T-helper 2 cell treated with Interferon-gamma antibody and Interleukin-4, amounts not matched to agents 5 μg/mL and 100 μg/mL, for 36 hours (primary cell): ENCODE measurements around the gene ST3GAL3.

Experiments
- DNase-seq: peaks from one replicate; pipeline ENCODE4 v3.0.0; 2021; ENCODE audit warnings: low spot score
- H3K27ac Mint-ChIP-seq: one replicate; pipeline ENCODE4 v1.8.0; 2021; ENCODE audit warnings: mild to moderate bottlenecking, mixed read lengths
- H3K27me3 Mint-ChIP-seq: one replicate; pipeline ENCODE4 v1.8.0; 2021; ENCODE audit warnings: low read depth, mixed read lengths
- H3K36me3 Mint-ChIP-seq: one replicate; pipeline ENCODE4 v1.8.0; 2021; ENCODE audit warnings: low read depth, mixed read lengths
- H3K4me1 Mint-ChIP-seq: one replicate; pipeline ENCODE4 v1.8.0; 2021; ENCODE audit warnings: low read depth, mixed read lengths
- H3K4me3 Mint-ChIP-seq: one replicate; pipeline ENCODE4 v1.8.0; 2022; ENCODE audit warnings: mild to moderate bottlenecking, moderate library complexity, mixed read lengths
- H3K9me3 Mint-ChIP-seq: one replicate; pipeline ENCODE4 v1.8.0; 2021; ENCODE audit warnings: mixed read lengths

ST3GAL3 gene

DNA sequence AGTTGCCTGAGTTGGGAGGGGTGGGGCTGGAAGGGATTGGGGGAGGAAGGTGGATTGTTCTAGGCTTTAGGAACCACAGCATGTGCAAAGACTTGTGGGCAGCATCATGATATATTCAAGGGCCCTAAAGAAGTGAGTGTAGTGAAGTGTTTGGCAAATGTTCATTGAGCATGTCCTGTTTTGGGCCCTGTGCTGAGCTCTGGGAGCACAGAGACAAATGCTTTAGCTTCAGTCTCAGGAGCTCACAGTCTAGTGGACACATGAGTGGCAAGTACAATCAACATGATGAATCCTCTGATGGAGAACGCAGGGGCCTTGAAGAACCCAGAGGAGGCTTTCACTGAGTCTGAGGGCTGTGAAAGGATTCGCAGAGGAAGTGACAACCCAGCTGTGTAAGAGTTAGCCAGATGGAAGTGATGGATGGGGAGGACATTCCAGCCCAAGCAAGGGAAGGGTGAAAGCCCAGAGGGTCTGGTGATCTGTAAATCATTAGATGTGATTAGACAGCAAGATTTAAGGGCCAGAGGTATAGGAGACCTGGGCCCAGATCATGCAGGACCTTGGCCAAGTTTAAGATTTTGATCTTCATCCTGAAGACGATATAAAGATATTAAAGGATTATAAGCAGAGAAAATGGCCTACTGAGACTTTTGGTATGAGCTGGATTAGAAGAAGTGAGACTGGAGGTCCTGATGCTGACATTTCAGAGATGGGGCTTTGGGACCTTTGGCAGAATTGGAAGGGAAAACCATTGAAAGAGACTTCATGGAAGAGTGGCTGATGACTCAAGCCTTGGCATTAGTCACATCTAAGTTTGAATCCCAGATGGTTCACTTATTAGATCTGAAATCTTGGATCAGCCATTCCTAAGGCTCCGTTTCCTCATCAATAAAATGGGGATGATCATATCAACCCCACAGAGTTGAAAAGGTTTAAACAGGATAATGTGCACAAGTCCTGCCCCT is 244.0 kb downstream of the ST3GAL3 start:
- DNase-seq: no peak
- Mint-ChIP-seq H3K27me3 (no peaks in the 10 kb centered on the region), H3K27ac (no peak overlapping the region), H3K36me3 (peaks cover 2% of the 10 kb centered on the region), H3K4me3 (no peak overlapping the region), H3K4me1 (peaks cover 22% of the 10 kb centered on the region), H3K9me3 (no peaks in the 10 kb centered on the region)

- H3K4me3 Mint-ChIP-seq: no peak overlapping the region
- DNase-seq: no peak
- H3K27me3 Mint-ChIP-seq: no peaks in the 10 kb centered on the region
- peaks cover 2% of the 10 kb centered on the region for H3K36me3 Mint-ChIP-seq
- H3K27ac Mint-ChIP-seq: no peak overlapping the region
- peaks cover 19% of the 10 kb centered on the region for H3K4me1 Mint-ChIP-seq
- no peaks in the 10 kb centered on the region for H3K9me3 Mint-ChIP-seq
These were observed 245.5 kb downstream of the ST3GAL3 start for GRCh38 chr1:43952731-43953346.

DNA sequence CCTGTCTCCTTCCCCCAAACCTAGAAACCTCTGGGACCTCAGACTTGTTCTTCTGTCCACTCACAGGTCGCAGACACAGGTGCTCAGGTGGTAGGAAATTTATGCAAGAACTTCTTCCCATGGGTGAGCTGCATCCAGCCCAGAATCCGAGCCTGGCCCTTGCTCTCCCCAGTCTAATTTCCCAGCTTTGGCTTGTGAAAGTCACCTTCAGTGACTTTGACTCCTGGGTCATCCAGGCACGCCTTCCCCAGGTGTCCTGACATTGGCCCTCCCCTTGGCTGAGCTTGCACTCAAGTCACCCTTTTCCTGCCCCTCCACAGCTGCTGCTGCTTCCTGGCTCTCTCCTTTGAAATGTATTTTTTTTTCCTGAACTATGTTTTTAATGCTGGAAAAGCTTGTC is 246.0 kb downstream of the ST3GAL3 start:
- no peaks in the 10 kb centered on the region for H3K9me3 Mint-ChIP-seq
- H3K4me3 Mint-ChIP-seq: no peak overlapping the region
- H3K27me3 Mint-ChIP-seq: no peaks in the 10 kb centered on the region
- peaks cover 13% of the 10 kb centered on the region for H3K4me1 Mint-ChIP-seq
- H3K27ac Mint-ChIP-seq: no peak overlapping the region
- peaks cover 2% of the 10 kb centered on the region for H3K36me3 Mint-ChIP-seq
- DNase-seq: no peak

DNA sequence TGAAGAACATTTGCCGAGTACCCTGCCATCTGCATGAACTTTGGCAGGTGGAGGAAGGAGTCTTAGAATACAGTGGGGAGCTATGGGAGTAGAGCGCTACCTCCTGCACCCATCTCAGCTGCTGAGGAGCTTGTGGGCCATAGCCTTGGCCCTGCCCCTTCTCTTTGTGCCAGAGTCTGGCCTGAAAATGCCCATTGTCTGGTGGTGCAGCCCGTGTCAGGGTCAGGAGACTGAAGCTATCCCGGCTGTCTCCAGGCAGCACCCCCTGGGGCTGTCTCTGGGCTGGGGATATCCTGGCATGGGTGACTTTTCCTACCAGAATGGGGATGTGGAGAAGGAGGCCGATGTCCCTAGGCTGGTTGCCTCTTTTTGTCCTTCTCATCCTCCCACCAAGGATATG is 246.7 kb downstream of the ST3GAL3 start:
- H3K4me1 Mint-ChIP-seq: peaks cover 7% of the 10 kb centered on the region
- H3K27me3 Mint-ChIP-seq: no peaks in the 10 kb centered on the region
- no peak overlapping the region for H3K27ac Mint-ChIP-seq
- H3K4me3 Mint-ChIP-seq: no peak overlapping the region
- DNase-seq: no peak
- no peaks in the 10 kb centered on the region for H3K9me3 Mint-ChIP-seq
- H3K36me3 Mint-ChIP-seq: peaks cover 2% of the 10 kb centered on the region

- no peak overlapping the region for H3K27ac Mint-ChIP-seq
- peaks cover 2% of the 10 kb centered on the region for H3K36me3 Mint-ChIP-seq
- H3K4me1 Mint-ChIP-seq: no peaks in the 10 kb centered on the region
- no peak overlapping the region for H3K4me3 Mint-ChIP-seq
- no peak for DNase-seq
- no peaks in the 10 kb centered on the region for H3K9me3 Mint-ChIP-seq
- H3K27me3 Mint-ChIP-seq: no peaks in the 10 kb centered on the region
These were observed 248.9 kb downstream of the ST3GAL3 start for GRCh38 chr1:43956234-43956633.

DNA sequence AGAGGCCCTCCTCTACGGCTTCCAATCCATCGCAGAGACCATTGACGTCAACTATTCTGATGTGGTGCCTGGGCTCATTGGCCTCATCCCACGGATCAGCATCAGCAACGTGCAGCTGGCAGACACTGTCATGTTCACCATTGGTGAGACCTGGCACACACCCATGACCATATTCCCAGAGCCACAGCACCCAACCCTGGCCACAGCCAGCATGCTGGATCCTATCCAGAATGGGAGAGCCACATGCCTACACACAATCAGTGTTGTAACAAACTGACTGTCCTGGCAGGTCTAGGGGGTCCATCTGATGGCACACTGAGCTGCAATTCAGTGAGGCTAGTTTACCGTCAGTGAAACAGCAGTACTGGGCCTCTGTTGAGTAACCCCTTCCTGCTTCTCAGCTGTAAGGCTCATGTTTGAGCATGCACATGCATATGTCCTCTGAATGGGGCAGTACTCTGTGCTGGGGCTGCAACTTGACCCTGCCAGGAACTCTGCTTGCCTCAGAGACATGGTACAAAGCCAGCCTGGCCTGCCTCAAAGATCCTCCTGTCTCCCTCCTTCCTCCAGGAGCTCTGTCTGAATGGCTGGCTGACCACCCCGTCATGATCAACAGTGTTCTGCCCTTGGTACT is 250.2 kb downstream of the ST3GAL3 start:
- H3K4me3 Mint-ChIP-seq: no peak overlapping the region
- no peaks in the 10 kb centered on the region for H3K4me1 Mint-ChIP-seq
- H3K9me3 Mint-ChIP-seq: no peaks in the 10 kb centered on the region
- H3K36me3 Mint-ChIP-seq: peaks cover 2% of the 10 kb centered on the region
- no peak for DNase-seq
- H3K27me3 Mint-ChIP-seq: no peaks in the 10 kb centered on the region
- no peak overlapping the region for H3K27ac Mint-ChIP-seq

DNA sequence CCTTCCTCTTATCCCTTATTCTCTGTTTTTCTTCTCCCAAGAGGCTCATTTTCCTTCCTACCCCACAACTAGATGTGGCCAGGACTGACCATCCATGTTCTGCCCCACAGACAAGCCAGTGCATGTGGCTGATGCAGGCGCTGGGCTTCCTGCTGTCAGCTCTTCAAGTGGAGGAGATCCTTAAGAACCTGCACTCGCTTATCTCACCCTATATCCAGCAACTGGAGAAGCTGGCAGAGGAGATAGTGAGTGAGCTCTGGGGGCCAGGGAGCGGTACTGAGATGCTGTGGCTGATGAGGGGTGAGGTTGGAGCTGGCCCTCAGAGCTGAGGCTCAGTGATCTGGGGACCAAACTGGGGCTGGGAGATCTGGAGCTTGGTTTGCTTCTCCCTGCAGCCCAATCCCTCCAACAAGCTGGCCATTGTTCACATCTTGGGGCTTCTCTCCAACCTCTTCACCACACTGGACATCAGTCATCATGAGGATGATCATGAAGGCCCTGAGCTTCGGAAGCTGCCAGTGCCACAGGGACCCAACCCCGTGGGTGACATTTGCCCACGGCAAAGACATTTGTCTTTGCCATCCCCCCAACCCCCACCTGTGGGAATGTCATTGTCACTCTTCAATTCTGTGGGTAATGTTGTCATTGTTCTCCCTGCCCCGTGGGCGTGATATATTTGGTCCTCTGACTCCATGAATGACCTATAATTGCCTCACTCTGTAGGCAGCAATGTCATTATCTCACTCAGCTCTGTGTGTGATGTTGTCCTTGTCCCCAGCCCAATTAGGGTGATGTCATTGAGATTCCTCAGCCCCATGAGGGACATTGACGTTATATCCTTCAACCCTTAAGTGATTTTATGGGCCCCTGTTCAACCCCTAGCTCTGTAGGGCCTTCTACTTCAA is 251.3 kb downstream of the ST3GAL3 start:
- no peak overlapping the region for H3K4me3 Mint-ChIP-seq
- H3K36me3 Mint-ChIP-seq: peaks cover 2% of the 10 kb centered on the region
- no peaks in the 10 kb centered on the region for H3K4me1 Mint-ChIP-seq
- no peaks in the 10 kb centered on the region for H3K9me3 Mint-ChIP-seq
- H3K27me3 Mint-ChIP-seq: no peaks in the 10 kb centered on the region
- H3K27ac Mint-ChIP-seq: no peak overlapping the region
- DNase-seq: no peak

GRCh38 chr1:43960798-43961197 is 253.5 kb downstream of the ST3GAL3 start:
- no peak for DNase-seq
- Mint-ChIP-seq H3K9me3 (no peaks in the 10 kb centered on the region), H3K27me3 (no peaks in the 10 kb centered on the region), H3K4me1 (no peaks in the 10 kb centered on the region), H3K36me3 (peaks cover 2% of the 10 kb centered on the region), H3K4me3 (no peak overlapping the region), H3K27ac (no peak overlapping the region)

DNA sequence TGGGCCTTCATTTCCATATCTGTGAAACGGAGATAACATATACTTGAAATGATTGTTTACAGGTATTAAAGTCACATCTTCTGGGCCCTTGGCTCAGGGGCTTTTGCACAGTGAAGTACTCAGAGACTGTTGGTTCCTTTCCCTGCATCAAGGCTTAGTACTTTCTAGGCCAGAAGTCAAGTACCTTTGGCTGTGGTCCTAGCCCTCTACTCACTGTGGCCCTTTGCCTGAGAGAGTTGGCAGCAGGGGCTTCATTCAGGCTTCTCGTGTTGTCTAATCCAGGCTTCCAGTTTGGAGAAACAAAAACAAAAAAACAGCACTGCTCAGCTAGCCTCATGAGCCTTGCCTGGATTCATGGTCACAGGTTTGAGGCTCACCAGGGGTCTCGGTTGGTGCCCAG is 254.4 kb downstream of the ST3GAL3 start:
- Mint-ChIP-seq H3K4me3 (no peak overlapping the region), H3K36me3 (peaks cover 2% of the 10 kb centered on the region), H3K27me3 (no peaks in the 10 kb centered on the region), H3K27ac (no peak overlapping the region), H3K9me3 (no peaks in the 10 kb centered on the region), H3K4me1 (no peaks in the 10 kb centered on the region)
- no peak for DNase-seq

- peaks cover 2% of the 10 kb centered on the region for H3K36me3 Mint-ChIP-seq
- no peak overlapping the region for H3K4me3 Mint-ChIP-seq
These were observed 255.0 kb downstream of the ST3GAL3 start for GRCh38 chr1:43962324-43962723.

GRCh38 chr1:43963006-43963405 is 255.7 kb downstream of the ST3GAL3 start:
- H3K27ac Mint-ChIP-seq: no peak overlapping the region
- H3K4me1 Mint-ChIP-seq: no peaks in the 10 kb centered on the region
- H3K27me3 Mint-ChIP-seq: no peaks in the 10 kb centered on the region
- DNase-seq: no peak
- H3K4me3 Mint-ChIP-seq: no peak overlapping the region
- H3K9me3 Mint-ChIP-seq: no peaks in the 10 kb centered on the region
- peaks cover 2% of the 10 kb centered on the region for H3K36me3 Mint-ChIP-seq

More at GRCh38 chr1:43962324-43962723, 255.0 kb downstream of the ST3GAL3 start:
- H3K27ac Mint-ChIP-seq: no peak overlapping the region
- H3K4me1 Mint-ChIP-seq: no peaks in the 10 kb centered on the region
- no peaks in the 10 kb centered on the region for H3K9me3 Mint-ChIP-seq
- H3K27me3 Mint-ChIP-seq: no peaks in the 10 kb centered on the region
- no peak for DNase-seq

DNA sequence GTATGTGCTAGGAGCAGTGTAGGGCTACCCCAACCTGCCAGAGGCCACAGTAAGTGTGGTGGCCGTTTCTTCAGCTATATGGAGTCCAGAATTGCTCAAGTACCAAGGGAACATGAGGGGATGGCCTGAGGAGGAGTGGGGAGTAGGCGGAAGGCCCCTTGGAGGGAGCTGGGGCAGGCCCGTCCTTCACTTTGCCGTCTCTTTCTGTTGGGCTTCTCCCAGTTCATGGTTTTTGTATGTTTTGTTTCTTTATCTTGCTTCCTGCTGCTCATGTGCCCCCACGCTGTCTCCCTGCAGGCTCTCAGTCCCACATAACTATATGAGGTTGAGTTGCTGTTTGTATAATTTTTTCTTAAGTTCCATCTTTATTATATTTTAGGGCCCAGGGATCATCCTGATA is 256.6 kb downstream of the ST3GAL3 start:
- no peak for DNase-seq
- no peak overlapping the region for H3K4me3 Mint-ChIP-seq
- H3K4me1 Mint-ChIP-seq: no peaks in the 10 kb centered on the region
- H3K9me3 Mint-ChIP-seq: no peaks in the 10 kb centered on the region
- H3K36me3 Mint-ChIP-seq: peaks cover 2% of the 10 kb centered on the region
- no peaks in the 10 kb centered on the region for H3K27me3 Mint-ChIP-seq
- H3K27ac Mint-ChIP-seq: no peak overlapping the region

GRCh38 chr1:43965316-43965715 is 258.0 kb downstream of the ST3GAL3 start:
- peaks cover 9% of the 10 kb centered on the region for H3K4me1 Mint-ChIP-seq
- no peaks in the 10 kb centered on the region for H3K9me3 Mint-ChIP-seq
- no peak for DNase-seq
- no peak overlapping the region for H3K4me3 Mint-ChIP-seq
- no peaks in the 10 kb centered on the region for H3K27me3 Mint-ChIP-seq
- peaks cover 6% of the 10 kb centered on the region for H3K36me3 Mint-ChIP-seq
- no peak overlapping the region for H3K27ac Mint-ChIP-seq
